HepG2 (cell line): ENCODE measurements around the gene SLC25A25. TPM values are rescaled to one million over a fixed set of nuclear protein-coding genes. Genes with fewer than 3 reads are reported as not detected.

Source experiments
- AGO2 ChIP-seq: fragments of 200-400 bp; formaldehyde crosslinking; optimal IDR thresholded peaks from 2 replicates; pipeline ENCODE3; 2017; ENCODE audit warnings: mild to moderate bottlenecking, low read depth, low read length, moderate library complexity
- DPF2 ChIP-seq: sonication (generic); formaldehyde crosslinking; IDR thresholded peaks from 2 replicates; pipeline ENCODE4 v1.4.0; 2020; ENCODE audit warnings: mild to moderate bottlenecking, low read depth, missing genetic modification reagents, borderline replicate concordance
- HNF4G ChIP-seq, 2 experiments: sonication (generic) in 1 of 2; formaldehyde crosslinking in 1 of 2; IDR thresholded peaks; 2 replicates each; pipeline versions ENCODE4 v1.4.0 to v1.6.1; 2011 to 2020; ENCODE audit warnings: borderline replicate concordance in 2 of 2, low read depth in 2 of 2, mild to moderate bottlenecking in 2 of 2, low read length in 1 of 2, missing genetic modification reagents in 1 of 2, moderate library complexity in 1 of 2
- MAFK ChIP-seq, 2 experiments: IDR thresholded peaks in 1 of 2; conservative IDR thresholded peaks in 1 of 2; 2 replicates each; pipeline ENCODE4 v1.6.1; 2011; ENCODE audit warnings: improper control_type of control experiment in 2 of 2, low read length in 2 of 2
- NFE2L2 ChIP-seq: fragments of 150-350 bp; IDR thresholded peaks from 2 replicates; pipeline ENCODE4 v1.6.1; 2014; ENCODE audit warnings: low read length
- NFYC ChIP-seq: IDR thresholded peaks from 2 replicates; pipeline ENCODE4 v1.6.1; 2016; ENCODE audit warnings: missing genetic modification reagents, missing compliant biosample characterization
- PITX1 ChIP-seq: sonication (generic); formaldehyde crosslinking; IDR thresholded peaks from 2 replicates; pipeline ENCODE4 v1.5.1; 2020; ENCODE audit warnings: mild to moderate bottlenecking, missing genetic modification reagents
- PRDM4 ChIP-seq: sonication (generic); formaldehyde crosslinking; IDR thresholded peaks from 2 replicates; pipeline ENCODE4 v1.9.0; 2021; ENCODE audit warnings: missing genetic modification reagents, borderline replicate concordance
- RBFOX2 ChIP-seq: fragments of 200-400 bp; formaldehyde crosslinking; IDR thresholded peaks from 2 replicates; pipeline ENCODE4 v1.6.1; 2017; ENCODE audit warnings: low read depth, mild to moderate bottlenecking, low read length
- RFX1 ChIP-seq: fragments of 450-650 bp; IDR thresholded peaks from 2 replicates; pipeline ENCODE4 v1.6.1; 2017
- RNF2 ChIP-seq: fragments of 450-650 bp; conservative IDR thresholded peaks from 2 replicates; pipeline ENCODE4 v1.6.1; 2016; ENCODE audit warnings: low read depth
- RNF219 ChIP-seq: sonication (generic); formaldehyde crosslinking; IDR thresholded peaks from 2 replicates; pipeline ENCODE4 v1.5.0; 2020; ENCODE audit warnings: mild to moderate bottlenecking, missing genetic modification reagents
- SMAD1 ChIP-seq: sonication (generic); formaldehyde crosslinking; IDR thresholded peaks from 2 replicates; pipeline ENCODE4 v1.4.0; 2020; ENCODE audit warnings: missing genetic modification reagents, low read depth, mild to moderate bottlenecking, borderline replicate concordance
- SSRP1 ChIP-seq: IDR thresholded peaks from 2 replicates; pipeline ENCODE4 v1.6.1; 2016; ENCODE audit warnings: control low read depth
- ZEB1 ChIP-seq: IDR thresholded peaks from 2 replicates; pipeline ENCODE4 v1.6.1; 2012; ENCODE audit warnings: mild to moderate bottlenecking, low read depth, inconsistent platforms; ENCODE audit not compliant: insufficient replicate concordance
- ZMYM2 ChIP-seq: sonication (generic); formaldehyde crosslinking; IDR thresholded peaks from 2 replicates; pipeline ENCODE4 v1.8.0; 2022; ENCODE audit warnings: mild to moderate bottlenecking, missing genetic modification reagents
- ZNF343 ChIP-seq: sonication (generic); formaldehyde crosslinking; IDR thresholded peaks from 2 replicates; pipeline ENCODE4 v1.4.0; 2020; ENCODE audit warnings: mild to moderate bottlenecking, missing genetic modification reagents
- ZNF362 ChIP-seq: sonication (generic); formaldehyde crosslinking; IDR thresholded peaks from 2 replicates; pipeline ENCODE4 v1.4.0; 2020; ENCODE audit warnings: missing genetic modification reagents, mild to moderate bottlenecking, borderline replicate concordance
- ZNF607 ChIP-seq: sonication (generic); formaldehyde crosslinking; IDR thresholded peaks from 2 replicates; pipeline ENCODE4 v1.5.1; 2020; ENCODE audit warnings: missing genetic modification reagents, mild to moderate bottlenecking, borderline replicate concordance
- ZNF709 ChIP-seq: sonication (generic); formaldehyde crosslinking; IDR thresholded peaks from 2 replicates; pipeline ENCODE4 v1.5.0; 2020; ENCODE audit warnings: mild to moderate bottlenecking, missing genetic modification reagents
- ZNF800 ChIP-seq: sonication (generic); formaldehyde crosslinking; IDR thresholded peaks from 2 replicates; pipeline ENCODE4 v1.4.0; 2020; ENCODE audit warnings: missing genetic modification reagents
- ZZZ3 ChIP-seq: sonication (generic); formaldehyde crosslinking; IDR thresholded peaks from 2 replicates; pipeline ENCODE4 v1.4.0; 2020; ENCODE audit warnings: missing genetic modification reagents, mild to moderate bottlenecking, borderline replicate concordance
- polyA plus RNA-seq, 8 experiments: library from polyadenylated mRNA; depleted of rRNA in 3 of 8; stranded (reverse) in 7 of 8; unstranded in 1 of 8; fragments of >200 nt; fragmentation: Illumina TruSeq in 4 of 8; extraction: Trizol in 4 of 8; gene quantifications; 2 replicates each; pipeline versions ENCODE4 v1.2.1 to v1.2.3, GENCODE V29; 2011 to 2016; ENCODE audit warnings: low read depth in 4 of 8, missing spikeins in 1 of 8, mixed read lengths in 1 of 8; ENCODE audit not compliant: insufficient read depth in 1 of 8
- total RNA-seq, 5 experiments: library from RNA; depleted of rRNA; stranded (reverse); fragments of >200 nt; fragmentation: Illumina TruSeq; extraction: Trizol; gene quantifications; 2 replicates each; pipeline ENCODE4 v1.2.3, GENCODE V29; 2016; ENCODE audit warnings: low read depth in 1 of 5

SLC25A25 gene
- total and polyA plus RNA-seq, 2 of the 13 experiments (the other 11 are each of a cell fraction or from before 2014, with no cell fraction given): 10.5 to 24.8 TPM

- TF ChIP-seq NFE2L2: no peak
- no peak for TF ChIP-seq HNF4G (IDR thresholded peaks at IDR 0.05; ENCODE audit: borderline replicate concordance, low read depth, low read length)
- no peak for TF ChIP-seq HNF4G (CRISPR knock-in tag; IDR thresholded peaks at IDR 0.05; ENCODE audit: borderline replicate concordance, low read depth)
- peak; percentile 85 to 94 for TF ChIP-seq MAFK (conservative IDR thresholded peaks at IDR 0.05 in 1 of 2, IDR thresholded peaks at IDR 0.05 in 1 of 2; ENCODE audit: low read length in 2 of 2)
- TF ChIP-seq SSRP1 (CRISPR knock-in tag): no peak
- TF ChIP-seq DPF2: no peak
- TF ChIP-seq ZNF343: no peak
- TF ChIP-seq NFYC (CRISPR knock-in tag): no peak
- TF ChIP-seq RFX1: no peak
- no peak for TF ChIP-seq RNF219 (CRISPR knock-in tag)
- TF ChIP-seq PRDM4: no peak
- no peak for TF ChIP-seq SMAD1
- TF ChIP-seq RBFOX2: no peak
- no peak for TF ChIP-seq ZNF362 (CRISPR knock-in tag)
- TF ChIP-seq ZEB1: peak; percentile 52
- TF ChIP-seq PITX1 (CRISPR knock-in tag): peak; percentile 44; the same call in 1 of the 2 replicates
- TF ChIP-seq ZMYM2 (CRISPR knock-in tag): no peak
- no peak for TF ChIP-seq ZNF709 (CRISPR knock-in tag)
- no peak for TF ChIP-seq ZNF800 (CRISPR knock-in tag)
- 0 out of 2 replicates have a peak, but pooled peaks have one; percentile 50 for TF ChIP-seq RNF2
- no peak for TF ChIP-seq AGO2
- TF ChIP-seq ZZZ3: no peak
- no peak for TF ChIP-seq ZNF607 (CRISPR knock-in tag)
Measured at GRCh38 chr9:128034821-128035652, 33.0 kb upstream of the SLC25A25 start (continued).
